Measurements from ENCODE around the gene LTBP1. TPM values are rescaled to one million over a fixed set of nuclear protein-coding genes. Genes with fewer than 3 reads are reported as not detected.
A peak's percentile ranks its signal among the peaks of the same experiment; 100 is the strongest.

LTBP1 gene
- total RNA-seq, 1 donor from 2014 or later = 36.0 TPM

DNA sequence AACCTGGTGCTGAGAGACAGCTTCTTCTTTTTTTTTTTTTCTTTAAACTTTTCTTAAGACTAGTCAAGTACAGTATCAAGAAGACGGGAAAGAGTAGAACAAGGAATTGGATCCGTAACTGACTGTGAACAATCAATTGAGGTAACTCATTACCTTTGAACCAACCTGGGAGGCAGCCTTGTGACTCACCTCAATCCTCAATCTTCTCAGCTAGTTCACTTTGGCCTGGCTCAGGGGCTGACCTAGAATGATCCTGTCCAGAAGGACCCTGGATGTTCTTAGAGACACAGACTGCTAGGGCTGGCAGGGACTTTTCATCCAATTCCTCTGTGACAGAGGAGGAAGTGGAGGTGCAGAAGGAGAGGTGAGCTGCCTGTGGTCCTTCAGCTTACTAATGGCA lies 1.5 kb upstream of the LTBP1 start:
- intact Hi-C loops (cut with DNase I) = no loop called here
- Histone ChIP-seq H3K4me1 (no peaks in the 10 kb centered on the region), H3K9me3 (no peaks in the 10 kb centered on the region), H3K27ac (no peak overlapping the region), H3K36me3 (no peaks in the 10 kb centered on the region), H3K27me3 (peaks cover 17% of the 10 kb centered on the region), H3K4me3 (no peak overlapping the region)
- DNase-seq (no peak), ATAC-seq (no peak)
- TF ChIP-seq, protein P1, sequence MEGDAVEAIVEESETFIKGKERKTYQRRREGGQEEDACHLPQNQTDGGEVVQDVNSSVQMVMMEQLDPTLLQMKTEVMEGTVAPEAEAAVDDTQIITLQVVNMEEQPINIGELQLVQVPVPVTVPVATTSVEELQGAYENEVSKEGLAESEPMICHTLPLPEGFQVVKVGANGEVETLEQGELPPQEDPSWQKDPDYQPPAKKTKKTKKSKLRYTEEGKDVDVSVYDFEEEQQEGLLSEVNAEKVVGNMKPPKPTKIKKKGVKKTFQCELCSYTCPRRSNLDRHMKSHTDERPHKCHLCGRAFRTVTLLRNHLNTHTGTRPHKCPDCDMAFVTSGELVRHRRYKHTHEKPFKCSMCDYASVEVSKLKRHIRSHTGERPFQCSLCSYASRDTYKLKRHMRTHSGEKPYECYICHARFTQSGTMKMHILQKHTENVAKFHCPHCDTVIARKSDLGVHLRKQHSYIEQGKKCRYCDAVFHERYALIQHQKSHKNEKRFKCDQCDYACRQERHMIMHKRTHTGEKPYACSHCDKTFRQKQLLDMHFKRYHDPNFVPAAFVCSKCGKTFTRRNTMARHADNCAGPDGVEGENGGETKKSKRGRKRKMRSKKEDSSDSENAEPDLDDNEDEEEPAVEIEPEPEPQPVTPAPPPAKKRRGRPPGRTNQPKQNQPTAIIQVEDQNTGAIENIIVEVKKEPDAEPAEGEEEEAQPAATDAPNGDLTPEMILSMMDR (IDR thresholded peaks at IDR 0.05) = no peak

GRCh38 chr2:32947076-32947483 lies 327 bp downstream of the LTBP1 start:
- intact Hi-C loops (cut with DNase I) = no loop called here
- Histone ChIP-seq H3K27ac (no peak overlapping the region), H3K27me3 (peaks cover 19% of the 10 kb centered on the region), H3K4me1 (no peaks in the 10 kb centered on the region), H3K9me3 (no peaks in the 10 kb centered on the region), H3K36me3 (no peaks in the 10 kb centered on the region), H3K4me3 (peak overlapping the region; percentile 66)
- peak; percentile 31 for ATAC-seq
- TF ChIP-seq, protein P1 (IDR thresholded peaks at IDR 0.05) = no peak
- DNase-seq = peak; percentile 62

- no peaks in the 10 kb centered on the region for H3K9me3 ChIP-seq
- H3K27me3 ChIP-seq = peaks cover 19% of the 10 kb centered on the region
- peak; percentile 65 for DNase-seq
- peak overlapping the region; percentile 66 for H3K4me3 ChIP-seq
- no peak overlapping the region for H3K27ac ChIP-seq
- no peaks in the 10 kb centered on the region for H3K4me1 ChIP-seq
- TF ChIP-seq, protein P1 (IDR thresholded peaks at IDR 0.05) = no peak
- intact Hi-C loops (cut with DNase I) = no loop called here
- peak; percentile 53 for ATAC-seq
- no peaks in the 10 kb centered on the region for H3K36me3 ChIP-seq
Observed at GRCh38 chr2:32947484-32948143, 861 bp downstream of the LTBP1 start.

- H3K27ac ChIP-seq = no peak overlapping the region
- TF ChIP-seq, protein P1 (IDR thresholded peaks at IDR 0.05) = no peak
- H3K27me3 ChIP-seq = peaks cover 19% of the 10 kb centered on the region
- intact Hi-C loops (cut with DNase I) = no loop called here
- ATAC-seq = no peak
- H3K36me3 ChIP-seq = no peaks in the 10 kb centered on the region
- no peaks in the 10 kb centered on the region for H3K4me1 ChIP-seq
- DNase-seq = no peak
- no peaks in the 10 kb centered on the region for H3K9me3 ChIP-seq
- H3K4me3 ChIP-seq = peak overlapping the region; percentile 66
Observed at GRCh38 chr2:32948266-32948665, 1.5 kb downstream of the LTBP1 start.

DNA sequence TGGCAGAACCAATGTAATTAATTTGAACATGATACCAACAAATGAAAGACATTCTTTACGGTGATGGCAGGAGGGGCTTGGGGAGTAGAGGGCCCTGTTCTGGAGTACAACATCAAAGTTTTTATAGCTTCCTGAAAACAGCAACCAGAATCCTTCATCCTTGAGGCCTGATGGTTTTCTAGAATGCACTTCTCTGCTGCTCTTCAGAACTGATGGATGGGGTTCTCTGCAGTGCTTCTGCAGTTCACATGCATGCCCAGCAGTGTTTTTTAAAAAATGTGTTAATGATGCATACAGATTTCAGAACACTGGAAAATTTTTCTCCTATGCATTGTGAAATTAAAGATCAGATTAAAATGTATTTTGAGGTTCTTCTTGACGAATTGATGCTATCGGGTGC lies 2.5 kb downstream of the LTBP1 start:
- no peak overlapping the region for H3K4me3 ChIP-seq
- intact Hi-C loops (cut with DNase I) = no loop called here
- H3K9me3 ChIP-seq = no peaks in the 10 kb centered on the region
- H3K27ac ChIP-seq = no peak overlapping the region
- DNase-seq (no peak), ATAC-seq (no peak)
- peaks cover 19% of the 10 kb centered on the region for H3K27me3 ChIP-seq
- TF ChIP-seq, protein P1 (IDR thresholded peaks at IDR 0.05) = no peak
- no peaks in the 10 kb centered on the region for H3K36me3 ChIP-seq
- no peaks in the 10 kb centered on the region for H3K4me1 ChIP-seq

- intact Hi-C loops (cut with DNase I) = no loop called here
- DNase-seq (no peak), ATAC-seq (no peak)
- Histone ChIP-seq H3K27ac (no peak overlapping the region), H3K36me3 (no peaks in the 10 kb centered on the region), H3K9me3 (no peaks in the 10 kb centered on the region), H3K4me1 (no peaks in the 10 kb centered on the region), H3K4me3 (no peak overlapping the region), H3K27me3 (peaks cover 25% of the 10 kb centered on the region)
- TF ChIP-seq, protein P1 (IDR thresholded peaks at IDR 0.05) = no peak
Observed at GRCh38 chr2:32951672-32952071, 4.9 kb downstream of the LTBP1 start.
